Adipose tissue (tissue), 3 donors: ENCODE measurements around the gene TSPAN18. TPM values are rescaled to one million over a fixed set of nuclear protein-coding genes. Genes with fewer than 3 reads are reported as not detected.

Source experiments
- H3K27ac ChIP-seq: one replicate; pipeline ENCODE4 v1.5.1; 2013; ENCODE audit warnings: low read depth, low read length
- WGBS, 3 donors: extraction: QIAGEN DNeasy Blood & Tissue Kit; methylation state at CpG; one replicate each; pipeline ENCODE4 v1.1.7; 2013; 5-methylcytosine and 5-hydroxymethylcytosine counted together
- polyA plus RNA-seq, 3 donors: library from polyadenylated mRNA; stranded (reverse); fragments of 200-250 nt; gene quantifications; one replicate each; pipeline ENCODE4 v1.2.3, GENCODE V29; 2013
- donor health status: healthy with polysubstance abuse.
- donor health status: Bipolar disorder and iron deficiency.
- donor health status: healthy.

Gene TSPAN18
- polyA plus RNA-seq, 3 donors, result 1.6 to 15.6 (median 14.4) TPM

GRCh38 chr11:44802347-44802746 lies 75.6 kb downstream of the TSPAN18 start:
- H3K27ac ChIP-seq, result no peak overlapping the region

- no peak overlapping the region for H3K27ac ChIP-seq
- 51 to 82% (median 82%) methylated on average over 3 of the region's 3 CpGs for WGBS, 3 donors
These were observed 76.2 kb downstream of the TSPAN18 start for GRCh38 chr11:44803009-44803408.

- H3K27ac ChIP-seq, result no peak overlapping the region
- 39 to 58% (median 53%) methylated on average over 14 of the region's 14 CpGs for WGBS, 3 donors
These were observed 78.0 kb downstream of the TSPAN18 start for GRCh38 chr11:44804449-44805437.

GRCh38 chr11:44805596-44805995 lies 78.8 kb downstream of the TSPAN18 start:
- no peak overlapping the region for H3K27ac ChIP-seq

GRCh38 chr11:44808053-44808753 lies 81.4 kb downstream of the TSPAN18 start:
- no peak overlapping the region for H3K27ac ChIP-seq
- 76 to 94% (median 80%) methylated on average over 7 of the region's 7 CpGs for WGBS, 3 donors

More at GRCh38 chr11:44805596-44805995, 78.8 kb downstream of the TSPAN18 start:
- 73 to 89% (median 77%) methylated on average over 6 of the region's 6 CpGs for WGBS, 3 donors

- no peak overlapping the region for H3K27ac ChIP-seq
- WGBS, 3 donors, result 74 to 81% (median 80%) methylated on average over 6 of the region's 6 CpGs
These were observed 82.5 kb downstream of the TSPAN18 start for GRCh38 chr11:44809283-44809682.

GRCh38 chr11:44811841-44812448 lies 85.2 kb downstream of the TSPAN18 start:
- H3K27ac ChIP-seq, result no peak overlapping the region
- WGBS, 3 donors, result 52 to 60% (median 52%) methylated on average over 6 of the region's 6 CpGs

GRCh38 chr11:44812971-44813370 lies 86.2 kb downstream of the TSPAN18 start:
- H3K27ac ChIP-seq, result no peak overlapping the region
- WGBS, 3 donors, result 62 to 79% (median 74%) methylated on average over 9 of the region's 9 CpGs

GRCh38 chr11:44813401-44813800 lies 86.6 kb downstream of the TSPAN18 start:
- H3K27ac ChIP-seq, result no peak overlapping the region
- 47 to 58% (median 54%) methylated on average over 4 of the region's 4 CpGs for WGBS, 3 donors

GRCh38 chr11:44814881-44815592 lies 88.3 kb downstream of the TSPAN18 start:
- 53 to 79% (median 65%) methylated on average over 5 of the region's 5 CpGs for WGBS, 3 donors
- no peak overlapping the region for H3K27ac ChIP-seq

GRCh38 chr11:44815917-44816456 lies 89.2 kb downstream of the TSPAN18 start:
- no peak overlapping the region for H3K27ac ChIP-seq
- WGBS, 3 donors, result 85 to 94% (median 89%) methylated on average over 8 of the region's 8 CpGs

- H3K27ac ChIP-seq, result no peak overlapping the region
- 78 to 97% (median 92%) methylated on average over 3 of the region's 3 CpGs for WGBS, 3 donors
These were observed 90.0 kb downstream of the TSPAN18 start for GRCh38 chr11:44816761-44817160.

GRCh38 chr11:44817207-44817949 lies 90.6 kb downstream of the TSPAN18 start:
- 64 to 68% (median 66%) methylated on average over 4 of the region's 4 CpGs for WGBS, 3 donors

GRCh38 chr11:44818110-44818509 lies 91.3 kb downstream of the TSPAN18 start:
- WGBS, 3 donors, result 63 to 78% (median 67%) methylated on average over 4 of the region's 4 CpGs
- H3K27ac ChIP-seq, result no peak overlapping the region

More at GRCh38 chr11:44817207-44817949, 90.6 kb downstream of the TSPAN18 start:
- no peak overlapping the region for H3K27ac ChIP-seq

GRCh38 chr11:44819346-44819745 lies 92.6 kb downstream of the TSPAN18 start:
- 54 to 91% (median 86%) methylated on average over 8 of the region's 8 CpGs for WGBS, 3 donors
- H3K27ac ChIP-seq, result no peak overlapping the region

- no peak overlapping the region for H3K27ac ChIP-seq
- 45 to 71% (median 65%) methylated on average over 2 of the region's 2 CpGs for WGBS, 3 donors
These were observed 95.6 kb downstream of the TSPAN18 start for GRCh38 chr11:44822369-44822768.

GRCh38 chr11:44823006-44823405 lies 96.2 kb downstream of the TSPAN18 start:
- H3K27ac ChIP-seq, result no peak overlapping the region
- WGBS, 3 donors, result 72 to 90% (median 84%) methylated on average over 9 of the region's 9 CpGs
